ENCODE measurements around the gene BICD1.

DNA sequence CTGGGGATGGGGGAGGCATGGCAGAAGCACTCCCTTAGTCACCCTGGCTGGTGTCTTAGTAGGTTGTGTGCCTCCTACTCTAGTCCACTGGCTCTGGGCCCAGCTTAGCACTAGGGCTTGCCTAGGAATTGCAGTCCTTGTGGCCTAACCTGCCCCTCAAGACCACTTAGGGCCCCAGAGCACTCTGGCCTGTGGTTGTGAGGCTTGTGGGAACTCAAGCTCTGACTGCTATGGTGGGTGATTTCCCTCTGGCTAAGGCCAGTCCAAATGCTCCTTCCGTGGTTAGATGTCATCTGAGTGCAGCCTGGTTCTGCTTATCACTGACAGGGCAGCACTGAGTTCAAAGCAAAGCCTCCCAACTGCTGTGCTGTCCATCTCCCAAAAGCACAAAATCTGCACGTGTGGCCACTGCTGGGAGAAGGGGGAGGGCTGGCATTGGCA, 312.9 kb downstream of the BICD1 start:
- TF ChIP-seq, protein P1, sequence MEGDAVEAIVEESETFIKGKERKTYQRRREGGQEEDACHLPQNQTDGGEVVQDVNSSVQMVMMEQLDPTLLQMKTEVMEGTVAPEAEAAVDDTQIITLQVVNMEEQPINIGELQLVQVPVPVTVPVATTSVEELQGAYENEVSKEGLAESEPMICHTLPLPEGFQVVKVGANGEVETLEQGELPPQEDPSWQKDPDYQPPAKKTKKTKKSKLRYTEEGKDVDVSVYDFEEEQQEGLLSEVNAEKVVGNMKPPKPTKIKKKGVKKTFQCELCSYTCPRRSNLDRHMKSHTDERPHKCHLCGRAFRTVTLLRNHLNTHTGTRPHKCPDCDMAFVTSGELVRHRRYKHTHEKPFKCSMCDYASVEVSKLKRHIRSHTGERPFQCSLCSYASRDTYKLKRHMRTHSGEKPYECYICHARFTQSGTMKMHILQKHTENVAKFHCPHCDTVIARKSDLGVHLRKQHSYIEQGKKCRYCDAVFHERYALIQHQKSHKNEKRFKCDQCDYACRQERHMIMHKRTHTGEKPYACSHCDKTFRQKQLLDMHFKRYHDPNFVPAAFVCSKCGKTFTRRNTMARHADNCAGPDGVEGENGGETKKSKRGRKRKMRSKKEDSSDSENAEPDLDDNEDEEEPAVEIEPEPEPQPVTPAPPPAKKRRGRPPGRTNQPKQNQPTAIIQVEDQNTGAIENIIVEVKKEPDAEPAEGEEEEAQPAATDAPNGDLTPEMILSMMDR (IDR thresholded peaks at IDR 0.05), result no peak
- no peak for TF ChIP-seq POLR2A (IDR thresholded peaks at IDR 0.05)

All from right lobe of liver (tissue), 4 donors.